Gastroesophageal sphincter (tissue), 3 donors: ENCODE data around the gene IDS.
"Not testable (repeated sequence)": the region's sequence is repeated elsewhere in the genome, so short reads cannot be mapped to it uniquely, and the experiment has no call there.

Experiments used
- EP300 ChIP-seq: sonication (generic); formaldehyde crosslinking; IDR thresholded peaks from one replicate; pipeline ENCODE4 v1.6.1; 2017; ENCODE audit warnings: antibody characterized with exemption, mild to moderate bottlenecking
- POLR2A ChIP-seq, 2 donors: fragments of 450-650 bp; IDR thresholded peaks; one replicate each; pipeline ENCODE4 v1.6.1; 2017; ENCODE audit warnings: antibody characterized with exemption in 2 of 2, mild to moderate bottlenecking in 2 of 2, moderate library complexity in 1 of 2
- TF ChIP-seq, protein P1 (sequence below), 4 experiments: fragments of 200-600 bp in 2 of 4; fragments of 450-650 bp in 2 of 4; sonication (generic) in 1 of 4; IDR thresholded peaks; one replicate each; pipeline ENCODE4 v1.5.1; 2017 to 2019; ENCODE audit warnings: antibody characterized with exemption in 4 of 4, mild to moderate bottlenecking in 2 of 4, moderate library complexity in 2 of 4

DNA sequence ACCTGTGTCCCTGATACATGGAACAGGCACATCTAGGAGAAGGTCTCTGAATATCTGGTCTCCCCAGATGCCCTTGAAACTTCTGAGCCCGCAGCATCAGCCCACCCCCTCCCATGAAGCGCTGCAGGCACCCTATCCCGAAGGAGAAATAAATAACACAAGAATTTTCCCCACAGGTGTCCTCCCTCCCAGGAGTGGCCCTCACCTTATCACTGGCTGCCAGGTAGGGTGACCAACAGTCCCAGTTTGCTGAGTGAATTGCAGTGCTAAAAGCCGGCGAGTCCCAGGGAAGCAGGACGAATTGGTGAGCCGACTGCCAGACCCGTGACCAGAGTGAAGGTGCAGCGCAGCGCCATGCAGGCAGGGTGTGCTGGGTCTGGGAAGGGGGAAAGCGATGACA lies 28.9 kb upstream of the IDS start:
- TF ChIP-seq, protein P1, sequence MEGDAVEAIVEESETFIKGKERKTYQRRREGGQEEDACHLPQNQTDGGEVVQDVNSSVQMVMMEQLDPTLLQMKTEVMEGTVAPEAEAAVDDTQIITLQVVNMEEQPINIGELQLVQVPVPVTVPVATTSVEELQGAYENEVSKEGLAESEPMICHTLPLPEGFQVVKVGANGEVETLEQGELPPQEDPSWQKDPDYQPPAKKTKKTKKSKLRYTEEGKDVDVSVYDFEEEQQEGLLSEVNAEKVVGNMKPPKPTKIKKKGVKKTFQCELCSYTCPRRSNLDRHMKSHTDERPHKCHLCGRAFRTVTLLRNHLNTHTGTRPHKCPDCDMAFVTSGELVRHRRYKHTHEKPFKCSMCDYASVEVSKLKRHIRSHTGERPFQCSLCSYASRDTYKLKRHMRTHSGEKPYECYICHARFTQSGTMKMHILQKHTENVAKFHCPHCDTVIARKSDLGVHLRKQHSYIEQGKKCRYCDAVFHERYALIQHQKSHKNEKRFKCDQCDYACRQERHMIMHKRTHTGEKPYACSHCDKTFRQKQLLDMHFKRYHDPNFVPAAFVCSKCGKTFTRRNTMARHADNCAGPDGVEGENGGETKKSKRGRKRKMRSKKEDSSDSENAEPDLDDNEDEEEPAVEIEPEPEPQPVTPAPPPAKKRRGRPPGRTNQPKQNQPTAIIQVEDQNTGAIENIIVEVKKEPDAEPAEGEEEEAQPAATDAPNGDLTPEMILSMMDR (IDR thresholded peaks at IDR 0.05) = not testable (repeated sequence)
- not testable (repeated sequence) for TF ChIP-seq POLR2A (IDR thresholded peaks at IDR 0.05); EP300
